ENCODE results near the gene PTPRM. TPM values are rescaled to one million over a fixed set of nuclear protein-coding genes. Genes with fewer than 3 reads are reported as not detected.

Gene PTPRM
- total and polyA plus RNA-seq, 12 donors = 31.7 to 116 (median 61.2) TPM

- Histone ChIP-seq H3K9me3 (replicated peaks in 1 of 3) (no peaks in the 10 kb centered on the region), H3K27ac (no peak overlapping the region), H3K4me1 (replicated peaks in 1 of 2) (peaks cover 0 to 5% of the 10 kb centered on the region in 2 donors), H3K27me3 (no peaks in the 10 kb centered on the region), H3K36me3 (replicated peaks in 1 of 2) (no peaks in the 10 kb centered on the region), H3K4me3 (no peak overlapping the region)
- intact Hi-C loops (cut with DNase I) = no loop called here
- DNase-seq = no peak
- 83 to 96% (median 88%) methylated on average over 2 of the region's 2 CpGs for WGBS, 4 donors
- TF ChIP-seq CTCF (IDR thresholded peaks at IDR 0.05) (no peak), POLR2A (IDR thresholded peaks at IDR 0.05) (no peak)
These were observed 220.2 kb downstream of the PTPRM start for GRCh38 chr18:7787339-7787738.

DNA sequence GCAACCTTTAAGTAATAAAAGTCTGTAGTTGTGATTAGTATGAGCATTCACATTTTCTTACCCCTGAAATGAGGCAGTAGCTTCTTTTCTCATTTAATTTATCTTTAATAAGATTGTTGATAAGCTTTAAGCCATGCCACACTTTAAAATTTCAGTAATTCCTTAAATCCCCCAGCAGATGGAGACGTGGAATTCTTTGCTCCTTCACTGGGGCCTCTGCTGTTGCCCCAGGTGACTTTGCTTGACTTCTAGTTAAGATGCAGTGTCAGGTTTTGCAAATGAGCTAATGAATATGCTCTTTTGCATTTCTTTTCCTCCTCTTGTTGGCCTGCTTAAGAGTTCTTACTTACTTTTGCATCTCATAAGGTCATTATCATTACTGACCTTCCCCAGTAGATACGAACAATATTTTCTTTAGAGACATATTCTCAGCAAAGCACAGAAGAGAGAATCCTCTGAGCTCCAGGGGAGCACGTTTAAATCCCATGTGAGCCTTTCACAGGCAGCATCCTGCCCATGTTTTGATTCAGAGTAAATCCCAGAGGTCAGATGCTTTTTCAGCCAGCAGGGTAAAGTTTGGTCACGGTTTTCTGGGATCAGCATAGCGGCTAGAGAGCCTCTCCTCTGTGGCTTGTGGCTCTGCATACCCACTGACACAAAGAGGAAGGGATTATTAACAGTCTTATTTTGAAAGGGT lies 222.9 kb downstream of the PTPRM start:
- Histone ChIP-seq H3K9me3 (replicated peaks in 1 of 3) (no peaks in the 10 kb centered on the region), H3K27ac (no peak overlapping the region), H3K4me1 (replicated peaks in 1 of 2) (peaks cover 0 to 5% of the 10 kb centered on the region in 2 donors), H3K4me3 (no peak overlapping the region), H3K36me3 (replicated peaks in 1 of 2) (no peaks in the 10 kb centered on the region), H3K27me3 (no peaks in the 10 kb centered on the region)
- DNase-seq = no peak
- 46 to 55% (median 52%) methylated on average over 5 of the region's 5 CpGs for WGBS, 4 donors
- intact Hi-C loops (cut with DNase I) = no loop called here
- TF ChIP-seq CTCF (IDR thresholded peaks at IDR 0.05) (peak; percentile 42 to 58 (median 53)), POLR2A (IDR thresholded peaks at IDR 0.05) (no peak)

DNA sequence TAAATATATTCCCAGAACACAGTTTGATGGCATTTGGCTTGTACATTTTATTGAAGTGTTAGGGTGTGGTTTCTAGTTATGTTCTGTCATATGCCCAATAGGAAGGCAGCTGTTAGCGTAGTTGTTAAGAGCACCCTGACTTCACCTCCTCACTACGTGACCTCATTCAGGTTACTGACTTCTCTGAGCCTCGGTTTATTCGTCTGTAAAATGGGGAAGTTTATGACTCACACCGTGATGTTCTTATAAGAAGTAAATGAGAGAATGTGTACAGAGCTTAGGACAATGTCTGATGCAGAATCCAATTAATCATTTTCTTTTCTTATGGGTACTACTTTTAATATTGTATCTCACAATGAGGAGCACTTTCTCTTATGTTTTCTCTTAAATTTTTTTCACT lies 226.0 kb downstream of the PTPRM start:
- intact Hi-C loops (cut with DNase I) = no loop called here
- 92 to 98% (median 94%) methylated on average over 5 of the region's 5 CpGs for WGBS, 4 donors
- Histone ChIP-seq H3K4me1 (replicated peaks in 1 of 2) (peaks cover 0 to 5% of the 10 kb centered on the region in 2 donors), H3K9me3 (replicated peaks in 1 of 3) (no peaks in the 10 kb centered on the region), H3K27ac (no peak overlapping the region), H3K27me3 (no peaks in the 10 kb centered on the region), H3K36me3 (replicated peaks in 1 of 2) (no peaks in the 10 kb centered on the region), H3K4me3 (no peak overlapping the region)
- DNase-seq = no peak
- TF ChIP-seq CTCF (IDR thresholded peaks at IDR 0.05) = no peak
- TF ChIP-seq POLR2A (IDR thresholded peaks at IDR 0.05) = no peak

DNA sequence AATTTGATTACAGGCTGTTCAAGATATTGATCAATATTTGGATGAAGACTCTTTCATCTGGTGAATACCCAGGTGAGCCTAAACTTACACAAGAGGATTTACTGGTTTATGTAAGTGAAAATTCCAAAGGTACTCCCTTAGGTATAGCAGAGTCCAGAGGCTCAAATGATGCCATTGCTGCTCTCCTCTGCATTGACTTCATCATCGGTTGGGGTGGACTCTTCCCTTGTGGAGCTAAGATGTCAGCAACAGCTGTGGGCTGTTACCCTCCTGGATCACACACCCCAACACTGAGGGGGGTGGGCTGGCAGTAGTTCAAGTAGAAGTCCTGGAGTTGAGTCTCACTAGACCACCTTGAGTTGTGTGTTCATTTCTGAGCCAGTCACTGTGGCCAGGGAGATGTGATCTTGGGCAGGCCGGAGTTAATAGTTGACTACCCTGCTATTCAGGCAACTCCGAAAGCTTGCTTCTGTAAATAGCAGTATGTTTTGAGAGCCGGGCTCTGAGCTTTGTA lies 236.9 kb downstream of the PTPRM start:
- H3K4me1 ChIP-seq (replicated peaks in 1 of 2) = no peaks in the 10 kb centered on the region
- H3K36me3 ChIP-seq (replicated peaks in 1 of 2) = no peaks in the 10 kb centered on the region
- no peaks in the 10 kb centered on the region for H3K27me3 ChIP-seq
- intact Hi-C loops (cut with DNase I) = loop anchor here in 1 of 2 donors (10.0 kb wide), 1 partner anchor 581 kb away; no protein-coding TSS in a partner anchor
- WGBS, 4 donors = 74 to 91% (median 86%) methylated on average over 4 of the region's 4 CpGs
- H3K4me3 ChIP-seq = no peak overlapping the region
- no peak for DNase-seq
- no peak for TF ChIP-seq POLR2A (IDR thresholded peaks at IDR 0.05)
- TF ChIP-seq CTCF (IDR thresholded peaks at IDR 0.05) = no peak
- H3K9me3 ChIP-seq (replicated peaks in 1 of 3) = no peaks in the 10 kb centered on the region
- no peak overlapping the region for H3K27ac ChIP-seq
